GM19351 (cell line): Measurements from ENCODE around the gene CDH20.
A peak's percentile ranks its signal among the peaks of the same experiment; 100 is the strongest.
"Not testable (repeated sequence)": the region's sequence is repeated elsewhere in the genome, so short reads cannot be mapped to it uniquely, and the experiment has no call there.

Experiments
- ATAC-seq: cut with Tn5 transposase; IDR thresholded peaks from one replicate; pipeline ENCODE4 v1.9.1; 2021; ENCODE audit warnings: mild to moderate bottlenecking, moderate library complexity; ENCODE audit not compliant: unreplicated experiment

Gene CDH20

DNA sequence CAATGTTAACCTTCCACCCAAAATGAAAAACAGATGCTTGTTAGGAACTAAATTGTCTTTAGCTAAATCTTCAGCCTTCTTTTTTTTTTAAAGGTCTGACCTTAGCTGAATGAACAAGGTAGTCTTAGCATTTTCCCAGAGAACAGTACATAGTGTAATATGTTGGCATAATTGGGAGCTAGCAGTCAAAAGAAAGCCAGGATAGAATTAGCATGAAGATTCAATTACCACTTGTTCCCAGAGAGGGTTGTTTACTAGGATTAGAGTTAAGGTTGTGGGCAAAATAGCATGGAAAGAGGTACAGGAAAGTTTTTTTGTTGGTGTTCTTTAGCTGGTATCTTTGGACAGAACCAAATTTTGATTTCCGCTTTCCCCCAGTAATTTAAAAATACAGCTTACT lies 6.9 kb downstream of the CDH20 start:
- ATAC-seq: no peak

DNA sequence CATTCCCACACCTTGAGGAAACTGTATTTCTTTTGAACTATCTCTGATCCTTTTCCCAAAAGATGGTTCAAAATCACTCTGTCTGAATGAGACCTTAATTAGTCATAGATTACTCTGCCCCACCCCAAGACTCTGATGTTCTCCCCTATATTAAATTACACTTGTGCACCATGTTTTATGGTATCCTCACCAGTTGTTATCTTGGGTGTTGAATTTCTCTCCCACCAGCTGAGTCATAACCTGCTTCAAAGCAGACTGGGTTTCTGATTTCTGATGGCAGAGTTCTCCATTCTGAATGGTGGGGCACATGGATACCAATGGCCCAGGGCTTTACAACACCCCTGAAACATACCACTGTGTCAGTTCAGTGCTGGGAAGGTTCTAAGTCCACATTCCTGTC lies 15.0 kb downstream of the CDH20 start:
- no peak for ATAC-seq

DNA sequence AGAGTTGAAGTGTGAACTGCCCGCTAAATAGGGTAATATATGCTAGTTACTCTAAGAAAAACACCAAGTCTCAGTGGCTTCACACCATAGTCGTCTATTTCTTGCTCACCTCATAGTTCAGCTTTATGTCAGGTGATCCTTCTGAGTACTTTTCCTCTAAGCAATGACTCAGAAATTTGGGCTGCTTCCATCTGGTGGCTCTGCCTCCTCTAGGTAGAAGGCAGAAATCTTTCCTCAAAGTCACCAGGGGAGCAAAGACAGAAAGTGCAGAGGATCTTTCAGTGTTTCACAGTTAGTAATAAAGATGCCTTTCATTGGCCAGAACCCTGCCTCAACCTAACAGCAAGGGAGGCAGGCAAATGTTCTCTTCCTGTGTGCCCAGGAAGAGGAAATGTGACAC lies 17.3 kb downstream of the CDH20 start:
- no peak for ATAC-seq

DNA sequence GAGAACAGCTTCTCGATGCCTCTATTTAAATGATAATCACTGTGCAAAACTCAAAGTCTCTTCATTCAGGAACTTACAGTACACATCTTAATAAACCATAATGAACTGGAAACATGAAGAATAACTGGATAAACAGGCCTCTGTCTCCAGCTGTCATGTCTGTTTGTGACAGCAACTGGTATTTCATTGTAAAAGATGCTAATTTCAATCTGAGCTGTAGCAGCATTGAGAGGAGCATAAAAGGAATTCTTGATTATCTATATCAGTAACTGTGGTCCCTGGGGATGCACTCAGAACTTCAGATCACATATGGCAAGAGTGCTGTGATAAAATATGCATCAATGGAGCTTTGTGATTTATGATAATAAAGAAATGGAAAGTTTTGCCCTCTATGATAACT lies 18.8 kb downstream of the CDH20 start:
- ATAC-seq: no peak

DNA sequence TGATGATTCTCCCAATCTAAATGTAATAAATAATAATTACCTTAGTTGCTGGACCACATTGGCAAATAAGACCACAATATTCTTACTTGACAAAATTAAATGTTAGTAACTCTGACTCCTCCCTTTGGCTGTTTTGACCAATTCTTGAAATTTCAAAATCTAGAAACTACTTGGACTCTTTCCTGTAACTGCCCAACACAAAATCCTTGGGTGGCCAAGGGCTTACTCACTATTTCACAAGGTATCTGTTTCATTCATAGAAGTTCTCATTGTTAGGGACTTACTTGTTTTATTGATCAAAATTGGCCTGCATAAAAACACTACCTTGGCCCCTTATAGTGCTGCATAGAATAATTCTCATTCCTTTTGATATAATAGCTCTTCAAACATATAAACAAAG lies 19.4 kb downstream of the CDH20 start:
- ATAC-seq: no peak

DNA sequence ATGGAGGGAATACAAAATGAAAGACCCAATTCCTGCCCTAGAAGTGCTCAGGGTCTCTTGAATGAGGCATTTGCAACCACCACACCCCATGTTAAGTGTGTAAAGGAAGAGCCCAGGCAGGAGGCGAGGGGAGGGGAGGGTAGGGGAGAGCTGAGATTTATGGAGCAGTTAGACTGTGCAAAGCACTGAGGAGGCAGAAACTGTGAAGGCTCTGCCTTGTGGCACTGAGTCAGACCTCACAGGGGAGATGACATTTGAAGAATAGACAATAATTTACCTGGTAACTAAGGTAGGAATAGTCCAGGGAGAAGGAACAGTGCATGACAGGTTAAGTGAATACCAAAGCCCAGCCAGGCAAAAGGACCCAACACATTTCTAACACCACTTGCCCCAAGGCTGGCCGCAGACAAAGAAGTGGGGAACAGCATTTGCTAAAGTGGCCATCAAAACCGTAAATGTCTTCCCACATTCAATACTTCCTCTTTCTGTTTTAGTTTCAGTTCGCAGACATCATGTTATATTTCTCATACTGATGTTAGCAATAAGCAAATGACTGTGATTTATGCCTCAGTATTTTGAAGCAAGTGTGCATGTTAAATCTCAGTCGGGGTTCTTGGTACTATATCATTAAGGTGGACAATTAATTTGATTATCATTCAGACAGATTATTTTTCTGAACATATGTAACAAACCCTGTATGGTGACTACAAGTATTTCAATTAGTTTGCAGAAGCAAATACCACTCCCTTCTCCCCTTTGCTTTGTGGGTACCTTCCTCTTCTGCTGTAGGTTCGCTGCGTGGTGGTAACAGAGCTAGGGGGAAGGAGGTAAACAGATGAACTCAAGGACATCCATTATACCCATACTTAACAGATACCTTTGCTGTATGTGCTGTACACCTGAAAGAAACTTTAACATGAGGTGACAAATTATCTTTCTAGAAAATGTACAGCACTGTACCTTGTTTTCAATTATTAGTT lies 27.5 kb downstream of the CDH20 start:
- ATAC-seq: peak; percentile 98

DNA sequence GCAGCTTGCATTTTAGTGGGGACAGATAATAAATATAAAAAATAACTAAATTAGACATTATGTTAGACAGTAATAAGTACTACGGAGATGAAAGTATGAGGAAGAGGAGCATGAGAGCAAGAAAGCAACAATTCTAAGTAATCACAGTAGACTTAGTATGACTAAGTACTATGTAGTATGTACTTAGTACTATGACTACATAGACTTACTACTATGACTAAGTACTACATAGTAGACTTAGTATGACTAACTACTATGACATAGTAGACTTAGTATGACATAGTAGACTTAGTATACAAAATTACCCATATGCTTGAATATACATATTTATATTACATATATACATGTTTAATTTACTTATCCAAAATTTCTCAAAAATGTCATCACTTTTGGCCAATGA lies 29.3 kb downstream of the CDH20 start:
- ATAC-seq: no peak

DNA sequence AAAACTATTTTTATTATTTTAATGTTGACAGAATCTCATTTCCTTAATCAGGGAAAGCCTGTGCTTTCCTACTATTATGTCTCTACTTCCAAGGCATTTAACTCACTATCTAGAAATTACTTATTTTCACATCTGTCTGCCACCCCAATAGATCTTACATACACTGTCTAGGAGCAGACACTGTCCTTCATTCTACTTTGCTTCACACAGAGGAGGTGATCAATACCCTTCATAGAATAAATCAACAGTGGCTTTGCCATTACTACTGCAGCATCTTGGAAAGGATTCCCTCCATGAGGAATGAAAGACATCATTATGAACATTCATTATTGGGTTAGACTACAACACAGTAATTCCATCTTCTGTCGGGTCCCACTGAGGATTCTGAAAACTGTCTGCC lies 31.7 kb downstream of the CDH20 start:
- no peak for ATAC-seq

DNA sequence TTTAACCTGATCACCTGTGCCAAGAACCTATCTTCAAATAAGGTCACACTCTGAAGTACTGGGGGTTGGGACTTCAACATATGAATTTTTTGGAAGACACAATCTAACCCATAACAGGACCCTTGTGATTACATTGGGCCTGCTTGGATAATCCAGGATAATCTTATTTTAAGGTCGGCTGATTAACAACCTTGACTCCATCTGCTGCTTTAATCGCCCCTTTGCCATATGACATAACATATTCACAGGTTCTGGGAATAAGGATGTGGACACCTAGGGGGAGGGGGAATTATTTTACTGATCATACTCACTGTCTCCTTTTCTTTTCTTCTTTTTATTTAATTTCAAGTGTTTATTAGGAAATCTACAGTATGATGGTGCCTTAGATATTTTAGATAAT lies 34.8 kb downstream of the CDH20 start:
- ATAC-seq: no peak

DNA sequence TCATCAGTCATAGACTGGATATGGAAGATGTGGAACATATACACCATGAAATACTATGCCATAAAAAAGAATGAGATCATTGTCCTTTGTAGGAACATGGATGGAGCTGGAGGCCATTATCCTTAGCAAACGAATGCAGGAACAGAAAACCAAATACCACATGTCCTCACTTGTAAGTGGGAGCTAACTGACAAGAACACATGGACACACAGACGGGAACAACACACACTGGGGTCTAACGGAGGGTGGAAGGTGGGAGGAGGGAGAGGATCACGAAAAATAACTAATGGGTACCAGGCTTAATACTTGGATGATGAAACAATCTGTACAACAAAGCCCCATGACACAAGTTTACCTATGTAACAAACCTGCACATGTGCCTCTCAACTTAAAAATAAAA lies 36.4 kb downstream of the CDH20 start:
- not testable (repeated sequence) for ATAC-seq

DNA sequence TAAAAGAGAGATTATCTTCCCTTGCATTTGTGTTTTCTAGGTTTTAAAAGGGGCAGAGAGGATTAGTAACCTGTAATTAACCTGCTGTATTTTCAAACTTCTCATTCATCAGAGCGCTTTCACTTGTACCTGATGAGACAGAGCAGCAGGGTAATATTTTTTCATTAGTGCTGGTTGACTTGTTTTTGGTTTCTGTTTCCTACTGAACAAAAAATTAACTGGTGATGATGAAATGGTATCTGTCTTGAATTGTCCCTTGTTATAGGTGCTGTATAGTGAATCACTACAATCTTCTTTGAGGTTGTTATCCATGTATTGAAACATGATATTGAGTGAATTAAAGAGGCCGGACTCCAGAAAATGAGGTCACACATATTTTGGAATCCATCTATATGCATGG lies 37.9 kb downstream of the CDH20 start:
- ATAC-seq: no peak

DNA sequence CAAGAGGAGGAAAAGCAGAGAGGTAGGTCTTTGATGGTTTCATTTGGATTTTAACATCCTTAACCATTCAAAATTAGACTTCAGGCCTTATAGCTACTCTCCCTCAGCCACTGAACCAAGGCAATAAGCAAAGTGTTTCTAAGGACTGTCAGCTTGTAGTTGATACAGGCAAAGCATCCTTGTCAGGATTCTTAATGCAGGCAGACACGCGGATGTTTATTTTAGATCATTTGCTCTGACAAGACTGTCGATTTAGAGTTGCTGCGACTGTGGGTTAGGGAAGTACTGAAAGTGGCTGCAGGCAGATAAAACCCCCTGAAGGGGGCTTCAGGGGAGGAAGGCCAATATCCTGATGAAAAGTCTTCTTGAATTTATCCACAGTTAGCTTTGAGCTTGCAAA lies 46.6 kb downstream of the CDH20 start:
- ATAC-seq: no peak

DNA sequence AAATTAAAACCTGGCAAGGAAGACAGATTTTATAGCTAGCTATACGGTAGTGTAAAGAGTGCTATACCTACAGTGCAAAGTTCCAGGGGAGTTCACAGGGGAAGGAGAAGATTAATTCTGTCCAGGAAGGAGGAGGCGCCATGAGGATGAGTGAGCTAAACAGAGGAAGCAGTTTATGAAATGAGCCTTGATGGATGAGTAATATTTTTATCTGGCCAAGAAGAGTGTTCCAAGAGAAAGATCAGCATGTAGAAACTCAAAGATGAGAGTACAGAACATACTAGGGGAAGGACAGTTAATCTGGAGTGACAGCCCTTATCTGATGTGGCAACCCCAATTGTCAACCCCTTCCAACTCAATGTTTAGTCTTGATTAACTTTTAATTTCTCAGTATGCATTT lies 54.8 kb downstream of the CDH20 start:
- ATAC-seq: no peak

DNA sequence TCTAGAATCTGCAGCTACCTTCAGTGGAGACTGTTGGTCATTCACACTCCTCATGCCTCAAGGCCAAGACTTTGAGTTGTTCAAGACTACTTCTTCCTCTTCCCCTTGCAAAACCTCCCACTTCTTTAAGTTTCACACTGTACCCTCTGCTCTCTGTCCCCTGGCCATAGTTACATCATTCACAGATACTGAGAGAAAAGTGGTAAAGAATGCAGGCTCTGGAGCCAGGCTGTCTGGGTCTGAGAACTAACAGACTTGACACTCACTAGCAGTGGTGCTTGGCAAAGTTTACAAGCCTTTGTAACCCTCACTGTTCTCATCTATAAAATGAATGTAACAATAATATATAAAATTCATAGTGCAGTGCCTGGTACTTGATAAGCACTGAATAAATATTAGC lies 61.8 kb downstream of the CDH20 start:
- ATAC-seq: no peak

DNA sequence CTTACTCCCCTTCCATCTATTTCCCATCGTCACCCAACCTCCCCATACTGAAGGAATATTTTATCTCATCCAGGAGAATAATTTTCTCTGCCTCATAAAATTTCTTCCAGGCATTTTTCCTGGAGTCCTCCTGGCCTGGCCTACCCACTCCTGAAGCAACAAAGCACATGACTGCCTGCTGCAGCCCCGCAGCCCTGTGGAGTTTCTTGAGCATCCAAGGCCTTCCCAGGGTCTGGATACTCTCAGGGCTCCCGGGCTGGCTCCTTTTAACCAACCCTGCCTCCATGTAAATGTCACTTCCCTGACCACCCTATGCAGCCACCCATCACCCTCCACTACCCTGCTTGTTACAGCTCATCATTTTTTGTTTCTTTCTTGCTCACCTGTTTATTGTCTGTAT lies 64.0 kb downstream of the CDH20 start:
- no peak for ATAC-seq

DNA sequence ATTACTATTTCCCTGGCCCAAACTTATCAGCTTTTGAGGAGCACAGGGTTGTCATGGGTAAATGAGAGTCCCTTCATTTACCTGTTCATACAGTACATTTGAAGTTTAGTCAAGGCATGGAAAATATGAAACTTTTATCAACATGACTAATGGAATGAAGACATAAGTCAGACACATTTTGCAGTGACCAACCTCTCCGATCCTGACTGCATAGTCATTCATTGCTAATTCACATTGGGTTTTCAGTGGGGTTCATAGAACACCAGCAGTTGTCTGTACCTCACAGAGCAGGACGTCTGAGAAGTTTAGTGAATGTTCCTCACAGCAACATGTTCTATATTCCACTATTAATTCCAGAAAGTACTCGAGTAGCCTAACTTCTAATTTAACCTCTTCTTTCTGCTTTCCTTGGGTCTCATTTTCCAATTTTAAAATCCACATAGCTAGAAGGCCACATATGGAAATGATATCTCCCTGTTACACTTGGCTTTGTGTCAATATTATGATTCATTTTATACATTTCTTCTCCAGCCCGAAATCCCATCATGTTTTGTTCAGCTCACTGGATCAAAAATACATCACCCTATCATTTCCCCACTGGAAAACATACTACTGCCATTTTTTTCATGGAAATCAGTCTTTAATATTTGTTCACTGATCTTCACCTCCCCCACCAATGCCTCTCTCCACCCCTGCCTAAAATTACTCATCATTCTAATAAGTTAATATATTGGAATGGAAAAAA lies 65.9 kb downstream of the CDH20 start:
- no peak for ATAC-seq

DNA sequence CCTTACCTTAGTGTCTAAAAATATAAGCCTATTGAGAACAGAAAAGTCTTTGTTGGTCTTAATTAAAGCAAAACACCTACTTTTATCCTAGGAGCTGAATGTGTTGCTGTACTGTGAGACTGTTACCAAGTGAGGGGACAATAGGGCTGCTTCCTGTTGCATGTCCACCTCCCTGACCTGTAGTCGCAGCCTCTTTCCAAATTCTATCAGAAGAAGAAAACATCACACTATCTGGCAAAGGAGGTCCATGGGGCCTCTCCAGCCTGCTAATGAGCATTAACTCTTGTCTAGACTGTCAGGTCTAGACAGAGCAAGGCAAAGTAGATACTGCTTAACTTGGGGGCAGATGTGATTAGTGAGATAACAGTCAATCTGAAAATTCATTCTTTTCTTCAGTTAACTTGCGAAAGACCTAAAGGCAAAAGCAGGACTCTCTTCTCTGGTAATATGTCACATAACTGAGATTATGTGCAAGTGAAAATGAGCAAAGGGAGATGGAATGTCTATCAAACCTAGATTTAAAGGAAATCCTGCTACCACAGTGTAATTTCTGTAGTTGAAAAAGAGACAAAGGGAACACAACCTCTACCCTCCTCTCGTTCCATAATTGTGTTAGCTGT lies 66.9 kb downstream of the CDH20 start:
- ATAC-seq: no peak

DNA sequence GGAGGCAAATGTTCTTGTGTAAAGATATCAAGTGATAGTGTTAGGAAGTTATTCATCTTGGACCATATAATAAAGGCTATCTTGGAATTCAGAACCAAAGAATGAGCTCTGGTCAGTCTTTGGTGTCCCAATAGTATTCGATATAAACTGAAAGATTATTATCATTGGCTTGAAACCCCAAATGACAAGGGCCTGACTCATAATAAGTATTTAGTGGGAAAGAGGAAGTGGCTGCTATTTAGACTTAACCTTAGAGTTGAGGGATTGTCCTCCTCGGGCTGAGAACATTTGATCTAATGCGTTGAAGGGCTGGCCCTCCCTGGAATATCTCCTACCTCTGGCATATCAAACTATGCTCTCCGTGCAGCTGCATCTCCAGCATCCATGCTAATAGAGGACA lies 67.5 kb downstream of the CDH20 start:
- ATAC-seq: no peak

DNA sequence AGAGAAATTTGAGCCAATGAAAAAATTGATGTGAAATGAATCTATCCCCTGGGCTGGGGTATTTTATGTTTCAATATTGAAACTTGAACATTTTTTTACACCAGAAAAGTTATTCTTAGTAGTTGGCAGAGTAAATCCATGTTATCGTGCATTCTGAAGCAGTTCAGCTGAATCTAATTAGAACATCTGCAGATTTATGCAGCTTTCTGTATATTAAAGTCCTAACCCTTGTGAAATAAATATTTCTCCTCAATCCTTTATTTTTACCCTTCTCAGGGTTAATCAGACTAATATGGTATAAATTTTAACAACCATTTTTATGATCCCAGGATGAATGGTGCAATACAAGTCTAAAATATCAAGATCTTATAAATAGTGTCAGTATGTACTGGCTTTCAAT lies 69.5 kb downstream of the CDH20 start:
- ATAC-seq: no peak

DNA sequence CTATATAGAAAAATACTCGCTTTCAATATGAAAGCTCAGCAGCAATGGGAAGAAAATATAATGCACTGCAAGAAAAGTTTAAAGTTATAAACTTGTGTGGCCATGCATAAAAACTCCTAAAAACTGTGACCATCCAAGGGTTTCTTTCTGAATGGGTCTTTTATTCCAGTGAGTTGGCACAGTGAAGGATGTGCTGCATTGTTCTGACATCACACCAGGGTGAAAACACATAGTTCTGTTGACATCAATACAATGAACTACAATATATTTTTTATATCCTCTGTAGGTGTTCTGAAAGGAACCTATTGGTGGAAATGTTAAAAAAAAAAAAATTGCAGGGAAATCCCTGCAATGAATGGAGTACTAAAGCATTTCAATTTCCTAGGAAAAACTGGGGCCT lies 80.2 kb downstream of the CDH20 start:
- no peak for ATAC-seq

DNA sequence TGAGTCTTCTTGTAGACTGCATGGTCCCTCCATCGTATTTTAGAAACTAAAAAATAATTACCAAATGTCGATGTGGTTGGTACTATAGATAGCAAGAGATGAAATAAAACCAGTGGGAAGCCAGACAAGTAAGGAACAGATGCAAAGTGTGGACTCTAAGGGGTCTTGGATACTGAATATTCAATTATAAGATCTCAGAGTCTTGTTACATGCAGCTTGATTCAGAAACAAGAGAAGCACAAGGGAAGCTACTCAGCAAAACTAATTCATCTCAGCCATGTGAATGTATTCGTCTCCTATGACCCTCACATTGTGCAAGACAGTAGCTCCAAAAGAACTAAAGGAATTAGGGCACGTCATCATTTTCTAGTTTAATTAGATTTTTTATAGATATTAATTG lies 80.9 kb downstream of the CDH20 start:
- ATAC-seq: no peak

DNA sequence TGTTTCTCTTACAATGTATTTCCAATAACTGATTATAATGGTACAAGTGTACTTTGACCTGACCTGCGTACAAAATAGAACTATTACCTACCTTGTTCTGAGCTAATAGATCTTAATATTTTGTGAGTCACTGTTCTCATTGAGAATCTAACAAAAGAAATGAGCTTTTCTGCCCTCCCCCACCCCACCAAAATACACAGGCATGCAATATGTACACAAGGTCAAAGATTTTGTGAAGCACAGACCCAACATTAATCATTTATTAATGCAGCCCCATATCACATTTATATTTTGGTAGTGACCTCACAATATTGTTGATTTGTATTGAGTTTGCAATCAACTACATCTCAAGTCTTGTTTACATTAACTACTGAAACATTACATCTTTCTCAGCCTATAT lies 86.5 kb downstream of the CDH20 start:
- ATAC-seq: no peak
